Hindlimb muscle (tissue), 1 donor: ENCODE results near the gene LENG1. TPM values are rescaled to one million over a fixed set of nuclear protein-coding genes. Genes with fewer than 3 reads are reported as not detected.
"Not testable (repeated sequence)": the region's sequence is repeated elsewhere in the genome, so short reads cannot be mapped to it uniquely, and the experiment has no call there.

Source experiments
- DNase-seq: peaks from one replicate; pipeline ENCODE4 v3.0.0-alpha.2; 2013
- polyA plus RNA-seq: library from polyadenylated mRNA; unstranded; fragments of 120-200 nt; gene quantifications from one replicate; pipeline ENCODE4 v1.2.1, GENCODE V29; 2013; ENCODE audit not compliant: insufficient read length

LENG1 gene
- 11.1 TPM for polyA plus RNA-seq

- DNase-seq, result peak; percentile 99
Measured at GRCh38 chr19:54159352-54160181, at the start of gene LENG1. TSS of gene LENG1 (minus strand) at chr19:54159721. CDS start at chr19:54159695, 26 bp downstream.

DNA sequence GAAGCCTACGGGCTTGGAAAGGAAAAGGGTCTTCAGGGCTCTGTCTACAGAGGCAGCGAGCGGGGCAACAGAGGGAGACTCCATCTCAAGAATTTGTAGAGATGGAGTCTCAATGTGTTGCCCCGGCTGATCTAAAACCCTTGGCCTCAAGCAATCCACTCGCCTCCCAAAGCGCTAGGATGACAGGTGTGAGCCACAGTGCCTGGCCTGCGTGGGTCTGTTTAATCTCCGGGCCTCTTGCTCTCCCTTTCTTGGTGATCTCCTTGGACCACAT is 49.2 kb upstream of the LENG1 start:
- DNase-seq, result no peak

- DNase-seq, result peak; percentile 65
Measured at GRCh38 chr19:54207983-54208783, 48.7 kb upstream of the LENG1 start.

GRCh38 chr19:54207676-54207982 is 48.1 kb upstream of the LENG1 start:
- DNase-seq, result no peak

DNA sequence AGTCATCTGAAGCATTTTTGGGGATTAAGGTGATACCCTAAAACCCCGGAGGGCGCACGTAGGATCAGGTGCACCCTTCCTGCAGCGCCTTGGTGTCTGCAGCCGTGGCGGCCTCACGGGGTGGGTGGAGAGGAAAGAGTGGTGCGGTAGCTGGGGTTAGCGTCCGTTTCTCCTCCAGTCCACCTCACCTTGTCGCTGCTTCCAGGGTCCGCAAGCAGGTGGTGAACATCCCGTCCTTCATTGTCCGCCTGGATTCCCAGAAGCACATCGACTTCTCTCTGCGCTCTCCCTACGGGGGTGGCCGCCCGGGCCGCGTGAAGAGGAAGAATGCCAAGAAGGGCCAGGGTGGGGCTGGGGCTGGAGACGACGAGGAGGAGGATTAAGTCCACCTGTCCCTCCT is 47.7 kb upstream of the LENG1 start:
- DNase-seq, result not testable (repeated sequence)

GRCh38 chr19:54206831-54207177 is 47.3 kb upstream of the LENG1 start:
- DNase-seq, result no peak

DNA sequence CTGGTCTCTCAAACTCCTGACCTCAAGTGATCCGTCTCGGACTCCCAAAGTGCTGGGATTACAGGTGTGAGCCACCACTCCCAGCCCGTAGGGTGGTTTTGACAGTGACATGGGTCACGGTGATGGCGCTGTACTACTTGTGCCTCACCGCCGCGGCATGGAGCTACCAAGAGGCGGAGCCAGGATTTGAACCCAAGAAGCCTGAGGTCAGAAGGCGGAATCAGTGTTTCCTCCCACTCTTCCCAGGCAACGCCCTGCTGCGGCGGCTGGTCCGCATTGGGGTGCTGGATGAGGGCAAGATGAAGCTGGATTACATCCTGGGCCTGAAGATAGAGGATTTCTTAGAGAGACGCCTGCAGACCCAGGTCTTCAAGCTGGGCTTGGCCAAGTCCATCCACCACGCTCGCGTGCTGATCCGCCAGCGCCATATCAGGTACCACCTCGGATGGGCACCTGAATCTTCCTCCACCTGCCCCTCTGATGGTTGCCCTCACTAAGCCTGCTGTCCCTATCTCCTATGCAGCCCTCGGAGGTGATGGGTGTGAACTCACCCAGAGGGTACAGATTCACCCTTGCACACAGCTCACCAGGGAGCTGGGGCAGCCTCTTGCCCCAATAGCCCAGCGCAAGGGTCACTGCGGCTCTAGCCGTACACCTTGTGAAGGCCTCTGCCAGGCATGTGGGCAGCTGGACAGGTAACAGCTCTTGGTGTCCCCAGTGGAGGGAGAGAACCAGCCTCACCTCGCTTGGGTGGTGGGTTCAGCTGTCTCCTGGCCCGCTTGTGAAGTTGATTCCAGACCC is 46.7 kb upstream of the LENG1 start:
- no peak for DNase-seq

DNA sequence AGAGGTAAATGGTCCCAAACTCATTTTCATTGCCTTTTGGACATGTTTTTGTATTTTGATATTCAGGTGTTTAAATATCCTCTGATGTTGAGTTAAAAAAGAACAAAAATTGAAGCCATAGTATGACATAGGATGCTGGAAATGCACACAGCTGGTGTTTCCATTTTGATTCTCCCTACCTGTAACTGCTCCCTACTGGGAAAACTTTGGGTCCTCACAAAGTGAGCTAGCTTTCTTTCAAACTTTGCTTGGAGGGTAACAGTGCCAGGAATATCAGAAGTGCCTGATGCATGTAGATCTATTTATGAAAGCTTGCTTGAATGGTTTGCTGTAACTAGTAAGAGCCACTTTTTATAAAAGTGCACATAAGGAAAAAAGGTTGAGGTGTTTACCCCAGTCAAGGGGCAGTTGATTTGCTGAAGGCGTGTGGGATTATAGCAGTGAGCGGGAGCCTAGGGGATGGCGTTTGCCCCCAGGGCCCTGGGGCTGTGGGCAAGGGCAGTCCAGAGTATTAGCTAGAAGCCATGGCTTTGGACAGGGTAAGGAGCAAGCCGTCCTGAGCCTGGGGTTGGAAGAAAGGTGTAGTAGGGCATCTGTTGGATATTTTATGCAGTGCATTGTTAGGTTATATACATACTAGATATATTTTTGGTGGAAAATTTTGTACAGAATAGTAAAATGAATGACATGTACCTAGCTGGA is 45.4 kb upstream of the LENG1 start:
- no peak for DNase-seq

DNA sequence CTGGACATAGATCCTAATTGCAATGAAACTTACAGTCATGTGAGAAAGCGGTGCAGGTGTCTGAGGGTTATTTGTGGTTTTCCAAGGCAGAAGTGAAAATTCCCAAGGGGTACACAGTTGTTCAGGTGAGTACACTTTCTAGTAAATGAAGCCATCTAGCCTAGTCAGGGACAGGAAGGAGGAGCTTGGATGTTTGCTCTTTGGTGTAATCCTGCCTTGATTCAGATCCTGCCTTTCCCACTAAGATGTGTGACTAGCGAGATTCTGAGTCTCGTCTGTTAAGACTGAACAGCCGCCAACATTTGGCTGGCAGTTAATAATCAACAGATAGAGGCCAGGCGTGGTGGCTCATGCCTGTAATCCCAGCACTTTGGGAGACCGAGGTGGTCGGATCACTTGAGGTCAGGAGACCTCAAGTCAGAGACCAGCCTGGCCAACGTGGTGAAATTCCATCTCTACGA is 43.7 kb upstream of the LENG1 start:
- DNase-seq, result no peak

GRCh38 chr19:54201980-54202379 is 42.5 kb upstream of the LENG1 start:
- DNase-seq, result no peak

DNA sequence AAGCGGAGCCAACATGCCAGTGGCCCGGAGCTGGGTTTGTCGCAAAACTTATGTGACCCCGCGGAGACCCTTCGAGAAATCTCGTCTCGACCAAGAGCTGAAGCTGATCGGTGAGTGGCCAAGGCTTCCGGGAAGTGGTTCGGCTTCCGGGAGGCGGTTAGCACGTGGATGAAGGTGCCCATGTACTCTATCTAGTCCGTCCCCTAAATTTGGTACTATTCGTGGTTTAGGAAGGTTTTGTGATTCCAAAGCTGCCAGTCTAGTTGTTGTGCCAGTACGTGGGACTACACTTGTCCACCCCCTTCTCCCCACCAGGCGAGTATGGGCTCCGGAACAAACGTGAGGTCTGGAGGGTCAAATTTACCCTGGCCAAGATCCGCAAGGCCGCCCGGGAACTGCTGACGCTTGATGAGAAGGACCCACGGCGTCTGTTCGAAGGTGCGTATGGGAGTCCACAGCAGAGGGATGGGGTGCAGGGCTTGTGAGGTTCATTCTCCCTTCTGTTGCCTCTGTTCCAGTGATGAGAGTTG is 41.7 kb upstream of the LENG1 start:
- no peak for DNase-seq

- no peak for DNase-seq
Measured at GRCh38 chr19:54199401-54199800, 39.9 kb upstream of the LENG1 start.

- no peak for DNase-seq
Measured at GRCh38 chr19:54197121-54197520, 37.6 kb upstream of the LENG1 start.

GRCh38 chr19:54196536-54196935 is 37.0 kb upstream of the LENG1 start:
- DNase-seq, result no peak

DNA sequence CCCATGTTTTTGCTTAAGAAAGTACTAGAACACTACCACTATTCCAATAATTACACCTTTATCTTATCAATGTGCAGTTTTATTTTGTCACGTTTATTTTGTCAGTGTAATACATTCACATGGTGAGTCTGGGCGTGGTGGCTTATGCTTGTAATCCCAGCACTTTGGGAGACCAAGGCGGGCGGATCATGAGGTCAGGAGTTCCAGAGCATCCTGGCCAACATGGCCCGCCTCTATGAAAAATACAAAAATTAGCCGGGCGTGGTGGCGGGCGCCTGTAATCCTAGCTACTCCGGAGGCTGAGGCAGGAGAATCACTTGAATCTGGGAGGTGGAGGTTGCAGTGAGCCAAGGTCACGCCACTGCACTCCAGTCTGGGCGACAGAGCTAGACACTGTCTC is 34.9 kb upstream of the LENG1 start:
- not testable (repeated sequence) for DNase-seq

- DNase-seq, result no peak
Measured at GRCh38 chr19:54193011-54193410, 33.5 kb upstream of the LENG1 start.

- no peak for DNase-seq
Measured at GRCh38 chr19:54191811-54192453, 32.4 kb upstream of the LENG1 start.

- DNase-seq, result peak; percentile 92
Measured at GRCh38 chr19:54191011-54191810, 31.7 kb upstream of the LENG1 start, which contains the start of gene TSEN34. TSS of gene TSEN34 (plus strand) at chr19:54191308. CDS start at chr19:54191365, 57 bp downstream.

DNA sequence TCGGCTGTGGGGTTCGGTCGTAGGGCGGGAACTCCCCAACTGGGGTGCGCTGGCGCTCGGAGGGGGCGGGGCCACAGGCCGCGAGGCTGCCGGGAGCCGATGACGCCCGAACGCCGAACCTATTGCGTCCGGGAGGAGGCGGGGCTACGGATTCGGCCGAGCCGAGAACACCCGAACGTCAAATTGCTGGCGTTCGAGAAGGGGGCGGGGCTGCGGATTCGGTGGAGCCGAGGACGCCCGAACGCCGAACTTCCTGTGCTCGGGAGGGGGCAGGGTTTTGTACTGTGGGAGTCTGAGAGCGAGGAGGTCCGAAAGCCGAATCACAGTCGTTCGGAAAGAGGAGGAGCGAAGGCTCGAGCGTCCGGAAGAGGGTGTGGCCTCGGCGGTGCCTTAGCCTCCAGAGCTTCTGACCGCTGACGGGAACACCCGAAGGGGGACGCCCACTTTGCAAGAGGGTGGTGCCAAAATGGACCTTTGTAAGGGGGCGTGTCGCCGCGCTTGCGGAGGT is 31.0 kb upstream of the LENG1 start:
- DNase-seq, result peak; percentile 100

DNA sequence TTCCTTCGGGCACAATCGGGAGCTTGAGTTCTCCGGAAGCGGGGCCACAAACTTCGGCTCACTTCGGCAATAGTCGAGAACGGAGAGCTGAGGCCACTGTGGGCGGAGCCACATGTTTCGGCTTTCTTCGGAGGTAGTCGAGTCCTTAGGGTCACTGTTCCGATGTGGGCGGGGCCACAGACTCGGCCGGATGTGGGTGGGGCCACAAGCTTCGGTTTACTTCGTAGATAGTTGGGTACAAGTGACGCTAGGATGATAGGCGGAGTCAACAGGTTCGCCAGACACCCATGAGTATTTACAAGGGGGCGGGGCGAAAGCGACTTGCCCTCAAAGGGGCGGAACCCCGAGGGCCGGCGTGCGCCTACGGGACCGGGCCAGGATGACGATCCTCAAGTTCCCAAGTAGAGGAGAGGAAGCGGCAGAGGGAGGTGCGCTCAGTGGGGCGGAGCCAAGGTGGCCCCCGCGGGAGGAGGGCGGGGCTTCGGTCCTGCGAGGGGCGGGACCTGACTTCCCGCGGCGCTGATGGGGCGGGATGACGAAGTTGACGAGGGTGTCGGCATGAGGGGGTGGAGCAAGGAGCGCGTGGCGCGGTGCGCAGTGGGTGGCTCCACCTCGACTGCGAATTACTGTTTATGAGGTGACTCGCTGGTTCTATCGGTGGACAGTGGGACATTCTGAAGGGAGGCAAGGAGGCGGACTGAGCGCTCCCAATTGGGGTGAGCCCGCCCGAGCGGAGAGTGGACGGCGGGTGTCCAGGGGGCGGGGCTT is 30.4 kb upstream of the LENG1 start:
- peak; percentile 100 for DNase-seq
